KBM-7 (cell line): Measurements from ENCODE around the gene FANK1.
"Not testable (repeated sequence)": the region's sequence is repeated elsewhere in the genome, so short reads cannot be mapped to it uniquely, and the experiment has no call there.

ENCODE experiments used
- DNase-seq: peaks from one replicate; pipeline ENCODE4 v3.0.0-alpha.2; 2015
- in situ Hi-C: fragments of 300-500 bp; cut with MboI; formaldehyde crosslinking; loops from 2 replicates; pipeline ENCODE4 v1.14.3; 2020; ENCODE audit warnings: low sequenced_read_pairs, low pct_unique_long_range_greater_than_20kb, mixed read lengths

Gene FANK1

GRCh38 chr10:125896088-125896934 lies at the start of gene FANK1:
Gene FANK1, plus strand, starts transcription at chr10:125896564. Its CDS starts 79 bp downstream, at chr10:125896643.
- DNase-seq: peak; percentile 82
- in situ Hi-C loops: not testable (repeated sequence)

GRCh38 chr10:125846894-125847293 lies 49.5 kb upstream of the FANK1 start:
- in situ Hi-C loops: no loop called here

GRCh38 chr10:125848371-125848770 lies 48.0 kb upstream of the FANK1 start:
- in situ Hi-C loops: no loop called here
- no peak for DNase-seq

More at GRCh38 chr10:125846894-125847293, 49.5 kb upstream of the FANK1 start:
- DNase-seq: no peak

GRCh38 chr10:125848857-125849256 lies 47.5 kb upstream of the FANK1 start:
- DNase-seq: no peak
- in situ Hi-C loops: no loop called here

- in situ Hi-C loops: no loop called here
- DNase-seq: no peak
Observed at GRCh38 chr10:125849448-125849847, 46.9 kb upstream of the FANK1 start.

- no peak for DNase-seq
- in situ Hi-C loops: no loop called here
Observed at GRCh38 chr10:125850766-125851731, 45.3 kb upstream of the FANK1 start.

- in situ Hi-C loops: no loop called here
- DNase-seq: no peak
Observed at GRCh38 chr10:125852487-125852886, 43.9 kb upstream of the FANK1 start.

GRCh38 chr10:125857185-125857760 lies 39.1 kb upstream of the FANK1 start:
- in situ Hi-C loops: no loop called here
- no peak for DNase-seq

- DNase-seq: peak; percentile 5
- in situ Hi-C loops: no loop called here
Observed at GRCh38 chr10:125859128-125859817, 37.1 kb upstream of the FANK1 start.

- in situ Hi-C loops: no loop called here
- DNase-seq: no peak
Observed at GRCh38 chr10:125865120-125865519, 31.2 kb upstream of the FANK1 start.

GRCh38 chr10:125866421-125867029 lies 29.8 kb upstream of the FANK1 start:
- in situ Hi-C loops: no loop called here
- DNase-seq: no peak

GRCh38 chr10:125868372-125868975 lies 27.9 kb upstream of the FANK1 start:
- in situ Hi-C loops: no loop called here
- peak; percentile 47 for DNase-seq

- DNase-seq: no peak
- in situ Hi-C loops: no loop called here
Observed at GRCh38 chr10:125871338-125871737, 25.0 kb upstream of the FANK1 start.

- in situ Hi-C loops: no loop called here
- DNase-seq: no peak
Observed at GRCh38 chr10:125878957-125879835, 17.2 kb upstream of the FANK1 start.

- no peak for DNase-seq
- in situ Hi-C loops: no loop called here
Observed at GRCh38 chr10:125880719-125881118, 15.6 kb upstream of the FANK1 start.

GRCh38 chr10:125881192-125881591 lies 15.2 kb upstream of the FANK1 start, which contains the start of gene DHX32:
Gene DHX32, minus strand, starts transcription at chr10:125881292. Its CDS starts 468 bp downstream, at chr10:125880824.
- DNase-seq: no peak
- in situ Hi-C loops: no loop called here

- DNase-seq: no peak
- in situ Hi-C loops: no loop called here
Observed at GRCh38 chr10:125882596-125882995, 13.8 kb upstream of the FANK1 start.
